Neural progenitor cell (in vitro differentiated cells): ENCODE data around the gene CDH12.
A peak's percentile ranks its signal among the peaks of the same experiment; 100 is the strongest.

ENCODE experiments used
- CTCF ChIP-seq: fragments of 200-600 bp; sonication (generic); IDR thresholded peaks from 2 replicates; pipeline ENCODE4 v1.5.1; 2017; ENCODE audit warnings: antibody characterized with exemption, mild to moderate bottlenecking
- EZH2phosphoT487 ChIP-seq: fragments of 200-600 bp; sonication (generic); IDR thresholded peaks from 2 replicates; pipeline ENCODE4 v1.6.1; 2017; ENCODE audit warnings: antibody characterized with exemption

DNA sequence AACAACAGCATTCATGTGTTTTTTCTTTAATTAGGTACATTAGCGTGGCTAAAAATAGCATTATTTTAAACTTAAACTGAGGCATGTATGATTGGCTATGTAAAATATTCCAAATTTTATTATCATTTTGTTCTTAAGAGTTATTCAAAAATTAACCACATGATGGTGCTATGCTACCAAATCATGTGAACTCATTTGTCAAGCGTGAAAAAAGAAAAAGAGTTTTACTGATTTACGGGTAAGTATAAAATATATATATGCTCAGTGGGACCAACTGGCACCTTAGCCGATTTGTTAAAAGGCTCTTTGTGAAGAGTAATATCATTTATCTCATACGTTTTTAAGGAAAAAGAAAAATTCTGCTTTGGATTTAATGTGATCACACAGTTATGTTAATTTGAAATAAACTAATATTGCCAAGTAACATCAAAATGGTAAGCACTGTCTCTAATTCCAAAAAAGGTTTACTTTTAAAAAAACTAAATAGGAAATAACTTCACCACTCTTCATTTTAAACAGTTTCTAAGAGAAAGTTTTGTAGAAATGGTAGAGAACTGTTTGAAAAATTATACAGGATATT is 1042.3 kb downstream of the CDH12 start:
- no peak for TF ChIP-seq EZH2phosphoT487
- peak; percentile 62 for TF ChIP-seq CTCF
